Bronchial epithelial cell (primary cell): Measurements from ENCODE around the gene SRSF9. TPM values are rescaled to one million over a fixed set of nuclear protein-coding genes. Genes with fewer than 3 reads are reported as not detected.

Source experiments
- DNase-seq: peaks from one replicate; pipeline ENCODE4 v3.0.0-alpha.2; 2010; ENCODE audit warnings: low read depth
- FAIRE-seq: peaks from 2 replicates; lab custom pipeline; 2011; peaks lifted over from hg19 to GRCh38; lab: Jason Lieb, UNC
- H3K27me3 ChIP-seq: 2 replicates; pipeline ENCODE4 v1.5.1; 2011; ENCODE audit warnings: low read length; ENCODE audit not compliant: control insufficient read depth, insufficient read depth
- H3K36me3 ChIP-seq: 2 replicates; pipeline ENCODE4 v1.5.1; 2011; ENCODE audit warnings: low read length; ENCODE audit not compliant: control insufficient read depth, insufficient read depth
- H3K4me3 ChIP-seq: 2 replicates; pipeline ENCODE4 v1.5.1; 2011; ENCODE audit warnings: mild to moderate bottlenecking, low read depth, low read length, control low read depth
- CTCF ChIP-seq: IDR thresholded peaks from 2 replicates; pipeline ENCODE4 v1.5.1; 2011; ENCODE audit warnings: mild to moderate bottlenecking, moderate library complexity, low read length, control low read depth, inconsistent platforms; ENCODE audit not compliant: insufficient read depth, severe bottlenecking
- total RNA-seq: library from RNA; depleted of rRNA; stranded (reverse); fragments of >200 nt; gene quantifications from 2 replicates; pipeline ENCODE4 v1.2.1, GENCODE V29; 2014

The SRSF9 gene
- total RNA-seq, 1 donor from 2014 or later: 349 TPM

DNA sequence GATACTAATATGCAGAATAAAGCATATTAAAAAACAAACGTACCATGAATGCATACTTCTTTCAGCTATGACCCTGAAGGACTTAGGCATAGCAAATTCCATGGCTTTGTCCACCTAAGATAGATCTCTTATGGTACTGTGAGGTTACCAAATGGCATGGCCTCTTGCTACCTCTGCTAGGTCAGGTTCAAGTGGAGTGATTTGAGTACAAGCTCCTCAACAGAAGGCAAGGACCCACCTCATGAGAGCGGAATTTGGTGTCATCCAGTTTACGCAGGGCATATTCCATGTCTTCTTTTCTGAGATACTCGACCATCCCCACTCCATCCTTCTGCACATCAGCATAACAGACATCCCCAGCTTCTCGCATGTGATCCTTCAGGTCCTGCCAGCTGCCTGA is 5.8 kb downstream of the SRSF9 start:
- H3K4me3 ChIP-seq: no peak overlapping the region
- no peak for FAIRE-seq
- DNase-seq: no peak

DNA sequence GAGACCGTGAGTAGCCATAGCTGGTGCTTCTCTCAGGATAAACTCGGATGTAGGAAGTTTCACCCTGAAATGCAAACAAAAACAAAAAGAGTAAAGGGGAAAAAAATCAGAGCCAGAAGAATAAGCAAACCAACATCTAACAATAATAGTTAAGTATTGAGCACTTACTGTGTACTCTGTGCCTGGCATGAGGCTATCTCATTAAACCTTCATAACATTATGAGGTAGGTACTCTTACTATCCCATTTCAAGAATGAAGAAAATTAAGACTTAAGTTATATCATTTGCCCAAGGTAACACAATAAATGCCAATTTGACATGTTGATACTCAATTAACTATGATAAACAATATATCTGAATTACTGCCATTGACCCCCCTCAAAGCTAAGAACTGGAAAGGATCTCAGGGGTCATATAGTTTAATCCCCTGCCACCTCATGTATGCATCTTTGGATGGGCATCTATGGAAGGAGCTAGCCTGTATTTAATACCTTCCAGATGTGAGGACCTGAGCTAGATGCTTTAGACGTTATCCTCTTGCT is 7.4 kb downstream of the SRSF9 start:
- DNase-seq: no peak

More for the DNA sequence above, 5.8 kb downstream of the SRSF9 start:
- TF ChIP-seq CTCF: no peak
- peaks cover 34% of the 10 kb centered on the region for H3K36me3 ChIP-seq
- no peaks in the 10 kb centered on the region for H3K27me3 ChIP-seq

GRCh38 chr12:120460157-120460556 is 9.4 kb downstream of the SRSF9 start:
- TF ChIP-seq CTCF: no peak
- FAIRE-seq (no peak), DNase-seq (no peak)
- Histone ChIP-seq H3K4me3 (no peak overlapping the region), H3K27me3 (no peaks in the 10 kb centered on the region), H3K36me3 (peaks cover 34% of the 10 kb centered on the region)

More for the DNA sequence above, 7.4 kb downstream of the SRSF9 start:
- TF ChIP-seq CTCF: no peak
- no peaks in the 10 kb centered on the region for H3K27me3 ChIP-seq
- no peak overlapping the region for H3K4me3 ChIP-seq
- H3K36me3 ChIP-seq: peaks cover 38% of the 10 kb centered on the region
- FAIRE-seq: no peak

- Histone ChIP-seq H3K36me3 (peaks cover 20% of the 10 kb centered on the region), H3K27me3 (no peaks in the 10 kb centered on the region), H3K4me3 (no peak overlapping the region)
- peak; percentile 38 for TF ChIP-seq CTCF
- DNase-seq (no peak), FAIRE-seq (no peak)
These were observed 12.4 kb downstream of the SRSF9 start for GRCh38 chr12:120457133-120457532.

DNA sequence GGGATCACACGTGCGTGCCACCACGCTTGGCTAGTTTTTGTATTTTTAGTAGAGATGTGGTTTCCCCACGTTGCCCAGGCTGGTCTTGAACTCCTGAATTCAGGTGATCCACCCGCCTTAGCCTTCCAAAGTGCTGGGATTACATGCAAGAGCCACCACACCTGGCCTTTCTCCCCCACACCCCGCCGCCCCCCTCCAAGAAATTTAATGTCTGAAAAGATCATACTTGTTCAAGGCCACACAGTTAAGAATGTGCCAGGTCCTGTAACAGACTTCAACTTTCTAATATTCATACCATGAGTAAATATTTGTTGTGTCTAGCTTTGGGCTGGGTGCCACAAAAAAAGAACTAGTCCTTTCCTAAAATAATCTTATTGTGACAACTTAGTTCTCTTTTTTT is 14.2 kb downstream of the SRSF9 start:
- Histone ChIP-seq H3K36me3 (peaks cover 18% of the 10 kb centered on the region), H3K27me3 (no peaks in the 10 kb centered on the region), H3K4me3 (no peak overlapping the region)
- FAIRE-seq (no peak), DNase-seq (no peak)
- TF ChIP-seq CTCF: no peak

DNA sequence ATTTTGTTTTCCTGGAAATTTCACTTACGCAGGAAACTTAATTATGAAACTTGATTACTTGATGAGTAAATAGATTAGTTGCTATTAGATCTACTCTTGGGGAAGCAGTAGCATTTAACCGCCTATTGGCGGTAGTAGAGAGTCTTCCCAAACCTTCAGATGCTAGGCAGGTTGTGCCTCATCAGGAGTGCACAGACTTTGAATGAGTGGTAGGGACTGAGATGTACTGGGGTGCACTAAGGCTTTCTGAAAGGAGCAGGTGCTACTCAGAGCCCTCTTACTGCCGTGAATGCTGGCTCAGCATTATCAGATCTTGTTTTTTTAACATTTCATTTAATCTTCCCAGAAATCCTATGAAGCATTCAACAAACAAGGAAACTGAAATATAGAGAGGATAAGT is 15.6 kb downstream of the SRSF9 start:
- peak; percentile 54 for TF ChIP-seq CTCF
- no peak for FAIRE-seq
- DNase-seq: peak; percentile 51
- H3K36me3 ChIP-seq: peaks cover 13% of the 10 kb centered on the region
- no peak overlapping the region for H3K4me3 ChIP-seq
- no peaks in the 10 kb centered on the region for H3K27me3 ChIP-seq
